ENCODE data around the gene STS. TPM values are rescaled to one million over a fixed set of nuclear protein-coding genes. Genes with fewer than 3 reads are reported as not detected.

The STS gene
- total RNA-seq, 3 donors from 2014 or later: 9.8 to 17.0 (median 10.8) TPM

GRCh38 chrX:7192871-7193270 lies 45.4 kb downstream of the STS start:
- Histone ChIP-seq H3K4me1 (no peaks in the 10 kb centered on the region), H3K27ac (no peak overlapping the region), H3K27me3 (no peaks in the 10 kb centered on the region), H3K4me3 (no peak overlapping the region), H3K9me3 (no peaks in the 10 kb centered on the region), H3K36me3 (no peaks in the 10 kb centered on the region)
- TF ChIP-seq POLR2AphosphoS5 (IDR thresholded peaks at IDR 0.05): no peak
- no peak for TF ChIP-seq POLR2A (IDR thresholded peaks at IDR 0.05)
- no peak for TF ChIP-seq CTCF (IDR thresholded peaks at IDR 0.05)
- intact Hi-C loops (cut with DNase I; ENCODE audit: low total_unique reads): no loop called here
- no peak for DNase-seq (ENCODE audit: low spot score in 2 of 2)

- no peak overlapping the region for H3K27ac ChIP-seq
Observed at GRCh38 chrX:7194606-7195005, 47.1 kb downstream of the STS start.

More at GRCh38 chrX:7194606-7195005, 47.1 kb downstream of the STS start:
- intact Hi-C loops (cut with DNase I; ENCODE audit: low total_unique reads): no loop called here
- TF ChIP-seq POLR2AphosphoS5 (IDR thresholded peaks at IDR 0.05) (no peak), CTCF (IDR thresholded peaks at IDR 0.05) (no peak), POLR2A (IDR thresholded peaks at IDR 0.05) (no peak)
- Histone ChIP-seq H3K27me3 (no peaks in the 10 kb centered on the region), H3K4me1 (no peaks in the 10 kb centered on the region), H3K36me3 (no peaks in the 10 kb centered on the region), H3K4me3 (no peak overlapping the region), H3K9me3 (no peaks in the 10 kb centered on the region)
- DNase-seq (ENCODE audit: low spot score in 2 of 2): no peak

Other genes with a start within 250 kb of the STS start
- 10 to 100 TPM in 2 of 3 donors, 1 to 10 TPM in 1; 6.2 to 20.3 (median 17.9) TPM for gene PUDP, start 441 bp downstream of the STS start, total RNA-seq